GM23248 (cell line): ENCODE data around the gene PCK2. TPM values are rescaled to one million over a fixed set of nuclear protein-coding genes. Genes with fewer than 3 reads are reported as not detected.

Source experiments
- DNase-seq: peaks from one replicate; pipeline ENCODE4 v3.0.0-alpha.2; 2015
- H2AFZ ChIP-seq: fragments of 200-600 bp; sonication (generic); 2 replicates; pipeline ENCODE4 v1.6.1; 2016; ENCODE audit warnings: antibody characterized with exemption
- H3F3A ChIP-seq: fragments of 200-600 bp; sonication (generic); 2 replicates; pipeline ENCODE4 v1.6.1; 2016; ENCODE audit warnings: mild to moderate bottlenecking, antibody characterized with exemption, mixed run types; ENCODE audit not compliant: insufficient read depth
- H3K27ac ChIP-seq: fragments of 200-600 bp; sonication (generic); 2 replicates; pipeline ENCODE4 v1.5.1; 2016; ENCODE audit warnings: mild to moderate bottlenecking
- H3K27me3 ChIP-seq: fragments of 200-600 bp; sonication (generic); replicated peaks from 2 replicates; pipeline ENCODE4 v1.6.1; 2016; ENCODE audit warnings: mild to moderate bottlenecking; ENCODE audit not compliant: insufficient read depth
- H3K36me3 ChIP-seq: fragments of 200-600 bp; sonication (generic); 2 replicates; pipeline ENCODE4 v1.6.1; 2016; ENCODE audit warnings: low read depth, mild to moderate bottlenecking
- H3K4me1 ChIP-seq: fragments of 200-600 bp; sonication (generic); 2 replicates; pipeline ENCODE4 v1.6.1; 2016; ENCODE audit warnings: mild to moderate bottlenecking; ENCODE audit not compliant: insufficient read depth
- H3K4me2 ChIP-seq: fragments of 200-600 bp; sonication (generic); one replicate; pipeline ENCODE4 v1.6.1; 2016; ENCODE audit warnings: mild to moderate bottlenecking; ENCODE audit not compliant: unreplicated experiment
- H3K4me3 ChIP-seq: fragments of 200-600 bp; sonication (generic); 2 replicates; pipeline ENCODE4 v1.5.1; 2016; ENCODE audit warnings: mild to moderate bottlenecking
- H3K79me2 ChIP-seq: fragments of 200-600 bp; sonication (generic); 2 replicates; pipeline ENCODE4 v1.6.1; 2016; ENCODE audit warnings: mild to moderate bottlenecking; ENCODE audit not compliant: insufficient read depth
- H3K9ac ChIP-seq: fragments of 200-600 bp; sonication (generic); 2 replicates; pipeline ENCODE4 v1.6.1; 2016; ENCODE audit warnings: mild to moderate bottlenecking
- H3K9me2 ChIP-seq: fragments of 200-600 bp; sonication (generic); 2 replicates; pipeline ENCODE4 v1.6.1; 2016; ENCODE audit warnings: mixed run types, mild to moderate bottlenecking, moderate library complexity; ENCODE audit not compliant: insufficient read depth
- H3K9me3 ChIP-seq: fragments of 200-600 bp; sonication (generic); one replicate; pipeline ENCODE4 v1.6.1; 2017; ENCODE audit warnings: low read depth
- H4K20me1 ChIP-seq: fragments of 200-600 bp; sonication (generic); 2 replicates; pipeline ENCODE4 v1.6.0; 2016; ENCODE audit not compliant: insufficient read depth
- EZH2 ChIP-seq: fragments of 200-600 bp; sonication (generic); IDR thresholded peaks from 2 replicates; pipeline ENCODE4 v1.6.1; 2018; ENCODE audit warnings: antibody characterized with exemption, mild to moderate bottlenecking; ENCODE audit not compliant: insufficient read depth, poor library complexity, severe bottlenecking
- EZH2phosphoT487 ChIP-seq: fragments of 200-600 bp; sonication (generic); IDR thresholded peaks from 2 replicates; pipeline ENCODE4 v1.6.1; 2018; ENCODE audit warnings: antibody characterized with exemption, moderate library complexity, mild to moderate bottlenecking, low read depth; ENCODE audit not compliant: insufficient read depth
- WGBS, 2 experiments: methylation state at CpG; one replicate each; pipeline ENCODE4 v1.1.6; 2015 to 2017; ENCODE audit warnings: low lambda C conversion rate in 2 of 2, low coverage in 1 of 2; ENCODE audit errors: missing lambda C conversion rate in 2 of 2; 5-methylcytosine and 5-hydroxymethylcytosine counted together
- in situ Hi-C: fragments of 300-500 bp; cut with MboI; formaldehyde crosslinking; loops from 2 replicates; pipeline ENCODE4 v1.15.0; 2020
- polyA plus RNA-seq: library from polyadenylated mRNA; unstranded; fragments of >200 nt; fragmentation: Nextera tagmentation; extraction: Ambion mirVana; gene quantifications from 2 replicates; pipeline ENCODE4 v1.2.1, GENCODE V29; 2016
- total RNA-seq: library from RNA; depleted of rRNA; stranded (reverse); fragments of >200 nt; shearing (Covaris generic); gene quantifications from 2 replicates; pipeline ENCODE4 v1.2.3, GENCODE V29; 2014

Gene PCK2
- total and polyA plus RNA-seq, 2 experiments from 2014 or later: 84.3 to 148 TPM

- no peak for TF ChIP-seq EZH2
- TF ChIP-seq EZH2phosphoT487: no peak
- H2AFZ ChIP-seq: no peak overlapping the region
- in situ Hi-C loops: no loop called here
- H3F3A ChIP-seq: no peaks in the 10 kb centered on the region
- peaks cover 9% of the 10 kb centered on the region; the same call in 1 of the 2 replicates for H3K36me3 ChIP-seq
- H3K4me2 ChIP-seq: no peak overlapping the region
- DNase-seq: no peak
- no peaks in the 10 kb centered on the region for H3K4me1 ChIP-seq
- H3K27me3 ChIP-seq: no peaks in the 10 kb centered on the region
- H3K9me3 ChIP-seq: no peaks in the 10 kb centered on the region
- H4K20me1 ChIP-seq: no peaks in the 10 kb centered on the region
- H3K4me3 ChIP-seq: no peak overlapping the region
- whole genome bisulfite sequencing, 2 experiments: 73 to 80% methylated on average over 9 of the region's 9 CpGs
- no peaks in the 10 kb centered on the region for H3K79me2 ChIP-seq
- no peaks in the 10 kb centered on the region for H3K9me2 ChIP-seq
- no peak overlapping the region for H3K9ac ChIP-seq
- no peak overlapping the region for H3K27ac ChIP-seq
These were observed 29.6 kb downstream of the PCK2 start for GRCh38 chr14:24123424-24124417.

- no peak overlapping the region for H3K27ac ChIP-seq
- no peaks in the 10 kb centered on the region for H3K79me2 ChIP-seq
- H3K4me1 ChIP-seq: no peaks in the 10 kb centered on the region
- H3K27me3 ChIP-seq: no peaks in the 10 kb centered on the region
- H4K20me1 ChIP-seq: no peaks in the 10 kb centered on the region
- no peaks in the 10 kb centered on the region for H3K36me3 ChIP-seq
- H3K4me3 ChIP-seq: no peak overlapping the region
- no peak overlapping the region for H2AFZ ChIP-seq
- DNase-seq: no peak
- H3K9me3 ChIP-seq: no peaks in the 10 kb centered on the region
- no peak overlapping the region for H3K9ac ChIP-seq
- in situ Hi-C loops: no loop called here
- no peaks in the 10 kb centered on the region for H3K9me2 ChIP-seq
- no peak overlapping the region for H3K4me2 ChIP-seq
- TF ChIP-seq EZH2 (no peak), EZH2phosphoT487 (no peak)
- H3F3A ChIP-seq: no peaks in the 10 kb centered on the region
These were observed 32.8 kb downstream of the PCK2 start for GRCh38 chr14:24126939-24127338.

- no peak overlapping the region for H2AFZ ChIP-seq
- H3K27me3 ChIP-seq: no peaks in the 10 kb centered on the region
- H3K9me3 ChIP-seq: no peaks in the 10 kb centered on the region
- no peaks in the 10 kb centered on the region for H3K9me2 ChIP-seq
- no peaks in the 10 kb centered on the region for H3K36me3 ChIP-seq
- no peak overlapping the region for H3K4me3 ChIP-seq
- no peak overlapping the region for H3K9ac ChIP-seq
- H3K4me1 ChIP-seq: no peaks in the 10 kb centered on the region
- WGBS, 2 experiments: 77% methylated on average over 2 of the region's 2 CpGs
- in situ Hi-C loops: no loop called here
- no peak overlapping the region for H3K4me2 ChIP-seq
- no peaks in the 10 kb centered on the region for H4K20me1 ChIP-seq
- no peak overlapping the region for H3K27ac ChIP-seq
- no peak for DNase-seq
- H3F3A ChIP-seq: no peaks in the 10 kb centered on the region
- H3K79me2 ChIP-seq: no peaks in the 10 kb centered on the region
- TF ChIP-seq EZH2 (no peak), EZH2phosphoT487 (no peak)
These were observed 33.6 kb downstream of the PCK2 start for GRCh38 chr14:24127673-24128072.

- no peaks in the 10 kb centered on the region for H3K36me3 ChIP-seq
- no peak overlapping the region for H3K27ac ChIP-seq
- H3K4me2 ChIP-seq: no peak overlapping the region
- no peak for DNase-seq
- H3K9ac ChIP-seq: no peak overlapping the region
- no peaks in the 10 kb centered on the region for H3K27me3 ChIP-seq
- H3K4me3 ChIP-seq: no peak overlapping the region
- no peak overlapping the region for H2AFZ ChIP-seq
- in situ Hi-C loops: no loop called here
- no peaks in the 10 kb centered on the region for H3K9me3 ChIP-seq
- H3F3A ChIP-seq: no peaks in the 10 kb centered on the region
- TF ChIP-seq EZH2 (no peak), EZH2phosphoT487 (no peak)
- no peaks in the 10 kb centered on the region for H3K4me1 ChIP-seq
- WGBS, 2 experiments: 85 to 88% methylated on average over 8 of the region's 8 CpGs
- no peaks in the 10 kb centered on the region for H3K9me2 ChIP-seq
- no peaks in the 10 kb centered on the region for H4K20me1 ChIP-seq
- no peaks in the 10 kb centered on the region for H3K79me2 ChIP-seq
These were observed 35.4 kb downstream of the PCK2 start for GRCh38 chr14:24129410-24129998.
